DOHH2 (cell line): ENCODE measurements around the gene MSMP.

Experiments
- EZH2phosphoT487 ChIP-seq: fragments of 200-600 bp; sonication (generic); IDR thresholded peaks from 2 replicates; pipeline ENCODE4 v1.6.1; 2017; ENCODE audit warnings: borderline replicate concordance, mild to moderate bottlenecking, antibody characterized with exemption, low read length, moderate library complexity, mixed read lengths
- TF ChIP-seq, protein P1 (sequence below): fragments of 200-600 bp; sonication (generic); IDR thresholded peaks from one replicate; pipeline ENCODE4 v1.5.1; 2014; ENCODE audit warnings: antibody characterized with exemption, mild to moderate bottlenecking, low read depth, low read length; ENCODE audit not compliant: poor library complexity, severe bottlenecking

DNA sequence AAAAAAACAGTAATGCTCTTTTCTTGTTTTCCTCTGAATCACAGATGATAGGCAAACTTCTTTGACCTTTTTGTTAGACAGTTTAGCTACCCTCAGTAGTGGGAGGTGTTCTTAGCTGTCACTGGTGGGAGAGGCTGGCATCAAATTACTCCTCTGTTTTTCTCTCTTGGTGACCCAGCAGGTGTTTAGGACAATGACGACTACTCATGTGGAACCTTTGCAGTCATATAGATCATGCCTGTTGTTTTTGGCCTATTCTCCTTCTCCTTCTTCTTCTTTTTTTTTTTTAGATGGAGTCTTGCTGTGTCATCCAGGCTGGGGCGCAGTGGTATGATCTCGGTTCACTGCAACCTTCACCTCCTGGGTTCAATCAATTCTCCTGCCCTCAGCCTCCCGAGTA, 21.9 kb upstream of the MSMP start:
- TF ChIP-seq, protein P1, sequence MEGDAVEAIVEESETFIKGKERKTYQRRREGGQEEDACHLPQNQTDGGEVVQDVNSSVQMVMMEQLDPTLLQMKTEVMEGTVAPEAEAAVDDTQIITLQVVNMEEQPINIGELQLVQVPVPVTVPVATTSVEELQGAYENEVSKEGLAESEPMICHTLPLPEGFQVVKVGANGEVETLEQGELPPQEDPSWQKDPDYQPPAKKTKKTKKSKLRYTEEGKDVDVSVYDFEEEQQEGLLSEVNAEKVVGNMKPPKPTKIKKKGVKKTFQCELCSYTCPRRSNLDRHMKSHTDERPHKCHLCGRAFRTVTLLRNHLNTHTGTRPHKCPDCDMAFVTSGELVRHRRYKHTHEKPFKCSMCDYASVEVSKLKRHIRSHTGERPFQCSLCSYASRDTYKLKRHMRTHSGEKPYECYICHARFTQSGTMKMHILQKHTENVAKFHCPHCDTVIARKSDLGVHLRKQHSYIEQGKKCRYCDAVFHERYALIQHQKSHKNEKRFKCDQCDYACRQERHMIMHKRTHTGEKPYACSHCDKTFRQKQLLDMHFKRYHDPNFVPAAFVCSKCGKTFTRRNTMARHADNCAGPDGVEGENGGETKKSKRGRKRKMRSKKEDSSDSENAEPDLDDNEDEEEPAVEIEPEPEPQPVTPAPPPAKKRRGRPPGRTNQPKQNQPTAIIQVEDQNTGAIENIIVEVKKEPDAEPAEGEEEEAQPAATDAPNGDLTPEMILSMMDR = no peak
- TF ChIP-seq EZH2phosphoT487 = no peak
